HEK293 (cell line): Measurements from ENCODE around the gene SLC7A10.
A peak's percentile ranks its signal among the peaks of the same experiment; 100 is the strongest.

Experiments
- CTCF ChIA-PET: fragments of 350-600 bp; formaldehyde crosslinking; extraction: SDS; loops from one replicate; lab custom pipeline; 2021; ENCODE audit warnings: antibody characterized with exemption; lab: Yijun Ruan, JAX
- POLR2A ChIA-PET: fragments of 300-600 bp; formaldehyde crosslinking; extraction: SDS; loops from one replicate; lab custom pipeline; 2020; ENCODE audit warnings: antibody characterized with exemption, inconsistent platforms; lab: Yijun Ruan, JAX
- H3K27ac ChIP-seq: fragments of 200-500 bp; sonication (Bioruptor generic); 2 replicates; pipeline ENCODE4 v1.5.1; 2014; ENCODE audit warnings: low read depth, low read length, control low read depth, inconsistent platforms; ENCODE audit errors: extremely low read depth
- H3K36me3 ChIP-seq, 2 experiments: fragments of 200-500 bp in 1 of 2; sonication (Bioruptor generic) in 1 of 2; 1 replicate in 1 of 2; 2 replicates in 1 of 2; pipeline ENCODE4 v1.5.1; 2014 to 2017; ENCODE audit warnings: inconsistent platforms in 2 of 2, low read length in 2 of 2; ENCODE audit not compliant: control insufficient read depth in 2 of 2, insufficient read depth in 1 of 2
- H3K4me1 ChIP-seq: fragments of 200-500 bp; sonication (Bioruptor generic); 2 replicates; pipeline ENCODE4 v1.5.1; 2014; ENCODE audit warnings: mild to moderate bottlenecking, low read length, inconsistent platforms; ENCODE audit not compliant: control insufficient read depth, insufficient read depth
- H3K4me3 ChIP-seq: 2 replicates; pipeline ENCODE4 v1.5.1; 2011; ENCODE audit warnings: low read depth, mild to moderate bottlenecking, control low read depth, low read length, moderate library complexity
- H3K9me3 ChIP-seq: fragments of 200-500 bp; sonication (Bioruptor generic); 2 replicates; pipeline ENCODE4 v1.5.1; 2014; ENCODE audit warnings: low read depth, low read length, inconsistent platforms; ENCODE audit not compliant: control insufficient read depth, insufficient read depth
- ATF2 ChIP-seq: fragments of 450-650 bp; formaldehyde crosslinking; IDR thresholded peaks from 2 replicates; pipeline ENCODE4 v1.5.1; 2016; ENCODE audit warnings: missing biosample characterization, missing genetic modification characterization, low read depth
- KLF10 ChIP-seq: fragments of 450-650 bp; IDR thresholded peaks from 2 replicates; pipeline ENCODE4 v1.5.1; 2018; ENCODE audit warnings: missing biosample characterization, mild to moderate bottlenecking, missing genetic modification characterization
- MZF1 ChIP-seq: fragments of 450-650 bp; formaldehyde crosslinking; IDR thresholded peaks from 2 replicates; pipeline ENCODE4 v1.5.1; 2017; ENCODE audit warnings: missing biosample characterization, missing genetic modification characterization, borderline replicate concordance
- YY1 ChIP-seq: fragments of 450-650 bp; formaldehyde crosslinking; IDR thresholded peaks from 2 replicates; pipeline ENCODE4 v1.5.1; 2018; ENCODE audit warnings: missing biosample characterization, missing genetic modification characterization
- ZBTB6 ChIP-seq: fragments of 450-650 bp; formaldehyde crosslinking; IDR thresholded peaks from 2 replicates; pipeline ENCODE4 v1.5.1; 2017; ENCODE audit warnings: missing biosample characterization, missing genetic modification characterization
- ZNF155 ChIP-seq: fragments of 450-650 bp; formaldehyde crosslinking; IDR thresholded peaks from 2 replicates; pipeline ENCODE4 v1.5.1; 2016; ENCODE audit warnings: missing biosample characterization, missing genetic modification characterization
- ZNF280C ChIP-seq: fragments of 450-650 bp; formaldehyde crosslinking; IDR thresholded peaks from 2 replicates; pipeline ENCODE4 v1.5.1; 2016; ENCODE audit warnings: missing biosample characterization, missing genetic modification characterization
- ZNF280D ChIP-seq: fragments of 450-650 bp; formaldehyde crosslinking; IDR thresholded peaks from 2 replicates; pipeline ENCODE4 v1.5.1; 2016; ENCODE audit warnings: missing biosample characterization, missing genetic modification characterization
- ZNF513 ChIP-seq: fragments of 450-650 bp; IDR thresholded peaks from 2 replicates; pipeline ENCODE4 v1.5.1; 2018; ENCODE audit warnings: missing biosample characterization, missing genetic modification characterization
- ZNF561 ChIP-seq: fragments of 450-650 bp; IDR thresholded peaks from 2 replicates; pipeline ENCODE4 v1.5.1; 2018; ENCODE audit warnings: missing biosample characterization, missing genetic modification characterization, borderline replicate concordance
- ZNF791 ChIP-seq: fragments of 450-650 bp; formaldehyde crosslinking; IDR thresholded peaks from 2 replicates; pipeline ENCODE4 v1.5.1; 2016; ENCODE audit warnings: missing biosample characterization, missing genetic modification characterization
- ZNF830 ChIP-seq: fragments of 450-650 bp; IDR thresholded peaks from 2 replicates; pipeline ENCODE4 v1.5.0; 2018; ENCODE audit warnings: missing biosample characterization, missing genetic modification characterization, low read depth, mild to moderate bottlenecking, moderate library complexity

SLC7A10 gene

GRCh38 chr19:33194886-33195644 is 30.6 kb downstream of the SLC7A10 start (continued):
- TF ChIP-seq ZNF830 (no peak), ZNF513 (tag by site-specific recombination) (peak; percentile 11; the same call in 1 of the 2 replicates), ATF2 (tag by site-specific recombination) (peak; percentile 57; the same call in 1 of the 2 replicates), KLF10 (tag by site-specific recombination) (no peak), ZNF280D (tag by site-specific recombination) (no peak), ZNF561 (tag by site-specific recombination) (peak; percentile 64; the same call in 1 of the 2 replicates), ZNF791 (no peak), YY1 (tag by site-specific recombination) (0 out of 2 replicates have a peak, but pooled peaks have one; percentile 42), ZNF280C (tag by site-specific recombination) (no peak)

- ChIA-PET CTCF (interaction anchor here (0.5 to 12.3 kb wide), 4 partner anchors 10 to 583 kb away, joined by 3 to 154 read pairs (median 40); no protein-coding TSS in a partner anchor), POLR2A (interaction anchor here (0.9 kb wide), 1 partner anchor 10 kb away, joined by 5 read pairs; no protein-coding TSS in a partner anchor)
- H3K4me3 ChIP-seq, result peak overlapping the region; percentile 47
- TF ChIP-seq MZF1 (tag by site-specific recombination) (no peak), ZBTB6 (tag by site-specific recombination) (peak; percentile 47; the same call in 1 of the 2 replicates), ZNF155 (no peak)
- H3K9me3 ChIP-seq, result no peaks in the 10 kb centered on the region
- H3K4me1 ChIP-seq, result peaks cover 11% of the 10 kb centered on the region
- H3K27ac ChIP-seq, result peak overlapping the region; percentile 95; the same call in 1 of the 2 replicates
- peaks cover 27 to 31% of the 10 kb centered on the region in 2 experiments for H3K36me3 ChIP-seq
These were observed 31.1 kb downstream of the SLC7A10 start for GRCh38 chr19:33194532-33194885.
